Progenitor cell of endocrine pancreas (in vitro differentiated cells): ENCODE results near the gene USP50. TPM values are rescaled to one million over a fixed set of nuclear protein-coding genes. Genes with fewer than 3 reads are reported as not detected.

Experiments used
- DNase-seq: peaks from one replicate; pipeline ENCODE4 v3.0.0; 2021; ENCODE audit warnings: low spot score; ENCODE audit not compliant: unreplicated experiment
- H3K27ac Mint-ChIP-seq: 2 replicates; pipeline ENCODE4 v1.8.0; 2021; ENCODE audit warnings: mild to moderate bottlenecking, moderate library complexity, mixed read lengths
- H3K27me3 Mint-ChIP-seq: 2 replicates; pipeline ENCODE4 v1.8.0; 2021; ENCODE audit warnings: mixed read lengths
- H3K36me3 Mint-ChIP-seq: 2 replicates; pipeline ENCODE4 v1.8.0; 2022; ENCODE audit warnings: mixed read lengths; ENCODE audit not compliant: insufficient read depth
- H3K4me1 Mint-ChIP-seq: 2 replicates; pipeline ENCODE4 v1.8.0; 2021; ENCODE audit warnings: low read depth, mixed read lengths
- H3K4me3 Mint-ChIP-seq: 2 replicates; pipeline ENCODE4 v1.8.0; 2021; ENCODE audit warnings: low read depth, mild to moderate bottlenecking, moderate library complexity, mixed read lengths
- H3K9me3 Mint-ChIP-seq: 2 replicates; pipeline ENCODE4 v1.8.0; 2021; ENCODE audit warnings: low read depth, mixed read lengths
- CTCF ChIP-seq: fragments of 200-600 bp; sonication (generic); IDR thresholded peaks from one replicate; pipeline ENCODE4 v1.5.0; 2021; ENCODE audit warnings: antibody characterized with exemption, mild to moderate bottlenecking; ENCODE audit not compliant: unreplicated experiment
- total RNA-seq: library from RNA; stranded (reverse); gene quantifications from 2 replicates; pipeline ENCODE4 v1.2.1, GENCODE V29; 2021

The USP50 gene
- total RNA-seq, 1 donor from 2014 or later, result 0.48 TPM

GRCh38 chr15:50556642-50557371 lies 10.3 kb upstream of the USP50 start:
- Mint-ChIP-seq H3K4me3 (no peak overlapping the region), H3K36me3 (peaks cover 8% of the 10 kb centered on the region), H3K27ac (no peak overlapping the region), H3K9me3 (no peaks in the 10 kb centered on the region), H3K27me3 (no peaks in the 10 kb centered on the region), H3K4me1 (peaks cover 10% of the 10 kb centered on the region)
- no peak for TF ChIP-seq CTCF
- DNase-seq, result no peak

GRCh38 chr15:50552238-50552637 lies 5.8 kb upstream of the USP50 start:
- Mint-ChIP-seq H3K27me3 (no peaks in the 10 kb centered on the region), H3K27ac (no peak overlapping the region), H3K36me3 (peaks cover 5% of the 10 kb centered on the region), H3K4me1 (no peaks in the 10 kb centered on the region), H3K4me3 (no peak overlapping the region), H3K9me3 (no peaks in the 10 kb centered on the region)
- no peak for TF ChIP-seq CTCF
- DNase-seq, result no peak

- peaks cover 3% of the 10 kb centered on the region for H3K4me1 Mint-ChIP-seq
- no peak for DNase-seq
- H3K36me3 Mint-ChIP-seq, result no peaks in the 10 kb centered on the region
- no peaks in the 10 kb centered on the region for H3K27me3 Mint-ChIP-seq
- no peaks in the 10 kb centered on the region for H3K9me3 Mint-ChIP-seq
- H3K4me3 Mint-ChIP-seq, result no peak overlapping the region
- H3K27ac Mint-ChIP-seq, result no peak overlapping the region
- no peak for TF ChIP-seq CTCF
These were observed 2.9 kb upstream of the USP50 start for GRCh38 chr15:50549326-50549725.

- H3K27ac Mint-ChIP-seq, result no peak overlapping the region
- H3K27me3 Mint-ChIP-seq, result no peaks in the 10 kb centered on the region
- H3K4me3 Mint-ChIP-seq, result no peak overlapping the region
- TF ChIP-seq CTCF, result no peak
- peaks cover 3% of the 10 kb centered on the region for H3K4me1 Mint-ChIP-seq
- no peaks in the 10 kb centered on the region for H3K36me3 Mint-ChIP-seq
- H3K9me3 Mint-ChIP-seq, result no peaks in the 10 kb centered on the region
- DNase-seq, result no peak
These were observed 2.1 kb downstream of the USP50 start for GRCh38 chr15:50544368-50544767.

GRCh38 chr15:50543556-50543955 lies 2.9 kb downstream of the USP50 start:
- Mint-ChIP-seq H3K36me3 (no peaks in the 10 kb centered on the region), H3K4me1 (peaks cover 3% of the 10 kb centered on the region), H3K27me3 (no peaks in the 10 kb centered on the region), H3K9me3 (no peaks in the 10 kb centered on the region), H3K27ac (no peak overlapping the region), H3K4me3 (no peak overlapping the region)
- no peak for TF ChIP-seq CTCF
- no peak for DNase-seq
